ENCODE data around the gene OR2T4. TPM values are rescaled to one million over a fixed set of nuclear protein-coding genes. Genes with fewer than 3 reads are reported as not detected.

OR2T4 gene
- total and polyA plus RNA-seq, 2 experiments from 2014 or later: not detected

DNA sequence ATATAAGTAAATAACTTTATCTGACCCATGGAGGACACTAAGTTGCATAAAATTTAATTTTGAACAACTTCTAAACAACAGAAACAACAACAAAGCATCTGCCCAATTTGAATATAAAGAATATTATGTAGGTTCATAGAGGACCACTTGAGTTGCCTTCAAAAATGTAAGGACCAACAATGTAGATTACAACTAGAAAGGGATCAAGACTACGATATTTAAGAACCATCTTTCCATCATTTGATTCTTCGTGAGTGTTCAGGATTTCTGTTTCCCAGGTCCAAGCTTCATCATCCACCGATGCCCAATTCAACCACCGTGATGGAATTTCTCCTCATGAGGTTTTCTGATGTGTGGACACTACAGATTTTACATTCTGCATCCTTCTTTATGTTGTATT is 13.0 kb upstream of the OR2T4 start, which contains the start of gene OR14C36:
OR14C36 (plus strand) TSS at position 301 of the 400 bp plus-strand sequence; CDS start at position 301, 0 bp downstream.
- H3K9me2 ChIP-seq (ENCODE audit: insufficient read depth): no peaks in the 10 kb centered on the region
- peaks cover 78% of the 10 kb centered on the region for H3K9me3 Mint-ChIP-seq

More for the DNA sequence above, 13.0 kb upstream of the OR2T4 start, which contains the start of gene OR14C36:
- Histone ChIP-seq H3F3A (replicated peaks; ENCODE audit: low read depth) (no peaks in the 10 kb centered on the region), H3K36me3 (ENCODE audit: insufficient read depth) (peaks cover 11% of the 10 kb centered on the region; the same call in 1 of the 2 replicates), H3K27ac (ENCODE audit: low read depth) (no peak within 1 kb of the TSS), H3K79me2 (replicated peaks; ENCODE audit: insufficient read depth) (no peaks in the 10 kb centered on the region), H3K4me2 (no peak within 1 kb of the TSS), H4K20me1 (replicated peaks; ENCODE audit: insufficient read depth) (no peaks in the 10 kb centered on the region), H3K27me3 (ENCODE audit: insufficient read depth) (no peaks in the 10 kb centered on the region), H2AFZ (no peak within 1 kb of the TSS), H3K4me1 (ENCODE audit: insufficient read depth) (no peaks in the 10 kb centered on the region), H3K4me3 (no peak within 1 kb of the TSS; the same call in 1 of the 2 replicates)
- peaks cover 7% of the 10 kb centered on the region; the same call in 1 of the 3 replicates for H3K36me3 Mint-ChIP-seq (ENCODE audit: low read depth)
- H3K27me3 Mint-ChIP-seq (ENCODE audit: insufficient read depth, low read depth, poor library complexity): peaks cover 2% of the 10 kb centered on the region
- ATAC-seq (no peak), DNase-seq (ENCODE audit: low spot score) (no peak)
- H3K27ac Mint-ChIP-seq: no peak within 1 kb of the TSS
- no peak within 1 kb of the TSS for H3K4me3 Mint-ChIP-seq
- H3K4me1 Mint-ChIP-seq: no peaks in the 10 kb centered on the region
- TF ChIP-seq REST (IDR thresholded peaks at IDR 0.05; ENCODE audit: unreplicated experiment) (no peak), NANOG (IDR thresholded peaks at IDR 0.05; ENCODE audit: borderline replicate concordance) (no peak), POLR2AphosphoS5 (IDR thresholded peaks at IDR 0.05; ENCODE audit: low read depth) (no peak), EZH2phosphoT487 (IDR thresholded peaks at IDR 0.05; ENCODE audit: unreplicated experiment) (no peak), CREB1 (CRISPR knock-in tag; IDR thresholded peaks at IDR 0.05; ENCODE audit: low read depth) (no peak), EZH2 (IDR thresholded peaks at IDR 0.05; ENCODE audit: low read depth, unreplicated experiment) (no peak), JUNB (IDR thresholded peaks at IDR 0.05; ENCODE audit: unreplicated experiment) (no peak), STAT1 (IDR thresholded peaks at IDR 0.05; ENCODE audit: unreplicated experiment) (no peak), ZNF114 (CRISPR knock-in tag; IDR thresholded peaks at IDR 0.05) (no peak), ZNF331 (CRISPR knock-in tag; IDR thresholded peaks at IDR 0.05; ENCODE audit: low read depth) (no peak)
- TF ChIP-seq, protein P1, sequence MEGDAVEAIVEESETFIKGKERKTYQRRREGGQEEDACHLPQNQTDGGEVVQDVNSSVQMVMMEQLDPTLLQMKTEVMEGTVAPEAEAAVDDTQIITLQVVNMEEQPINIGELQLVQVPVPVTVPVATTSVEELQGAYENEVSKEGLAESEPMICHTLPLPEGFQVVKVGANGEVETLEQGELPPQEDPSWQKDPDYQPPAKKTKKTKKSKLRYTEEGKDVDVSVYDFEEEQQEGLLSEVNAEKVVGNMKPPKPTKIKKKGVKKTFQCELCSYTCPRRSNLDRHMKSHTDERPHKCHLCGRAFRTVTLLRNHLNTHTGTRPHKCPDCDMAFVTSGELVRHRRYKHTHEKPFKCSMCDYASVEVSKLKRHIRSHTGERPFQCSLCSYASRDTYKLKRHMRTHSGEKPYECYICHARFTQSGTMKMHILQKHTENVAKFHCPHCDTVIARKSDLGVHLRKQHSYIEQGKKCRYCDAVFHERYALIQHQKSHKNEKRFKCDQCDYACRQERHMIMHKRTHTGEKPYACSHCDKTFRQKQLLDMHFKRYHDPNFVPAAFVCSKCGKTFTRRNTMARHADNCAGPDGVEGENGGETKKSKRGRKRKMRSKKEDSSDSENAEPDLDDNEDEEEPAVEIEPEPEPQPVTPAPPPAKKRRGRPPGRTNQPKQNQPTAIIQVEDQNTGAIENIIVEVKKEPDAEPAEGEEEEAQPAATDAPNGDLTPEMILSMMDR (conservative IDR thresholded peaks at IDR 0.05; ENCODE audit: low read depth in 2 of 2): no peak
- TF ChIP-seq, protein P2, sequence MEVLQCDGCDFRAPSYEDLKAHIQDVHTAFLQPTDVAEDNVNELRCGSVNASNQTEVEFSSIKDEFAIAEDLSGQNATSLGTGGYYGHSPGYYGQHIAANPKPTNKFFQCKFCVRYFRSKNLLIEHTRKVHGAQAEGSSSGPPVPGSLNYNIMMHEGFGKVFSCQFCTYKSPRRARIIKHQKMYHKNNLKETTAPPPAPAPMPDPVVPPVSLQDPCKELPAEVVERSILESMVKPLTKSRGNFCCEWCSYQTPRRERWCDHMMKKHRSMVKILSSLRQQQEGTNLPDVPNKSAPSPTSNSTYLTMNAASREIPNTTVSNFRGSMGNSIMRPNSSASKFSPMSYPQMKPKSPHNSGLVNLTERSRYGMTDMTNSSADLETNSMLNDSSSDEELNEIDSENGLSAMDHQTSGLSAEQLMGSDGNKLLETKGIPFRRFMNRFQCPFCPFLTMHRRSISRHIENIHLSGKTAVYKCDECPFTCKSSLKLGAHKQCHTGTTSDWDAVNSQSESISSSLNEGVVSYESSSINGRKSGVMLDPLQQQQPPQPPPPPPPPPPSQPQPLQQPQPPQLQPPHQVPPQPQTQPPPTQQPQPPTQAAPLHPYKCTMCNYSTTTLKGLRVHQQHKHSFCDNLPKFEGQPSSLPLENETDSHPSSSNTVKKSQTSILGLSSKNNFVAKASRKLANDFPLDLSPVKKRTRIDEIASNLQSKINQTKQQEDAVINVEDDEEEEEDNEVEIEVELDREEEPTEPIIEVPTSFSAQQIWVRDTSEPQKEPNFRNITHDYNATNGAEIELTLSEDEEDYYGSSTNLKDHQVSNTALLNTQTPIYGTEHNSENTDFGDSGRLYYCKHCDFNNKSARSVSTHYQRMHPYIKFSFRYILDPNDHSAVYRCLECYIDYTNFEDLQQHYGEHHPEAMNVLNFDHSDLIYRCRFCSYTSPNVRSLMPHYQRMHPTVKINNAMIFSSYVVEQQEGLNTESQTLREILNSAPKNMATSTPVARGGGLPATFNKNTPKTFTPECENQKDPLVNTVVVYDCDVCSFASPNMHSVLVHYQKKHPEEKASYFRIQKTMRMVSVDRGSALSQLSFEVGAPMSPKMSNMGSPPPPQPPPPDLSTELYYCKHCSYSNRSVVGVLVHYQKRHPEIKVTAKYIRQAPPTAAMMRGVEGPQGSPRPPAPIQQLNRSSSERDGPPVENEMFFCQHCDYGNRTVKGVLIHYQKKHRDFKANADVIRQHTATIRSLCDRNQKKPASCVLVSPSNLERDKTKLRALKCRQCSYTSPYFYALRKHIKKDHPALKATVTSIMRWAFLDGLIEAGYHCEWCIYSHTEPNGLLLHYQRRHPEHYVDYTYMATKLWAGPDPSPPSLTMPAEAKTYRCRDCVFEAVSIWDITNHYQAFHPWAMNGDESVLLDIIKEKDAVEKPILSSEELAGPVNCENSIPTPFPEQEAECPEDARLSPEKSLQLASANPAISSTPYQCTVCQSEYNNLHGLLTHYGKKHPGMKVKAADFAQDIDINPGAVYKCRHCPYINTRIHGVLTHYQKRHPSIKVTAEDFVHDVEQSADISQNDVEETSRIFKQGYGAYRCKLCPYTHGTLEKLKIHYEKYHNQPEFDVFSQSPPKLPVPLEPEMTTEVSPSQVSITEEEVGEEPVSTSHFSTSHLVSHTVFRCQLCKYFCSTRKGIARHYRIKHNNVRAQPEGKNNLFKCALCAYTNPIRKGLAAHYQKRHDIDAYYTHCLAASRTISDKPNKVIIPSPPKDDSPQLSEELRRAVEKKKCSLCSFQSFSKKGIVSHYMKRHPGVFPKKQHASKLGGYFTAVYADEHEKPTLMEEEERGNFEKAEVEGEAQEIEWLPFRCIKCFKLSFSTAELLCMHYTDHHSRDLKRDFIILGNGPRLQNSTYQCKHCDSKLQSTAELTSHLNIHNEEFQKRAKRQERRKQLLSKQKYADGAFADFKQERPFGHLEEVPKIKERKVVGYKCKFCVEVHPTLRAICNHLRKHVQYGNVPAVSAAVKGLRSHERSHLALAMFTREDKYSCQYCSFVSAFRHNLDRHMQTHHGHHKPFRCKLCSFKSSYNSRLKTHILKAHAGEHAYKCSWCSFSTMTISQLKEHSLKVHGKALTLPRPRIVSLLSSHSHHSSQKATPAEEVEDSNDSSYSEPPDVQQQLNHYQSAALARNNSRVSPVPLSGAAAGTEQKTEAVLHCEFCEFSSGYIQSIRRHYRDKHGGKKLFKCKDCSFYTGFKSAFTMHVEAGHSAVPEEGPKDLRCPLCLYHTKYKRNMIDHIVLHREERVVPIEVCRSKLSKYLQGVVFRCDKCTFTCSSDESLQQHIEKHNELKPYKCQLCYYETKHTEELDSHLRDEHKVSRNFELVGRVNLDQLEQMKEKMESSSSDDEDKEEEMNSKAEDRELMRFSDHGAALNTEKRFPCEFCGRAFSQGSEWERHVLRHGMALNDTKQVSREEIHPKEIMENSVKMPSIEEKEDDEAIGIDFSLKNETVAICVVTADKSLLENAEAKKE (CRISPR knock-in tag; IDR thresholded peaks at IDR 0.05): no peak
- TF ChIP-seq, protein P3, sequence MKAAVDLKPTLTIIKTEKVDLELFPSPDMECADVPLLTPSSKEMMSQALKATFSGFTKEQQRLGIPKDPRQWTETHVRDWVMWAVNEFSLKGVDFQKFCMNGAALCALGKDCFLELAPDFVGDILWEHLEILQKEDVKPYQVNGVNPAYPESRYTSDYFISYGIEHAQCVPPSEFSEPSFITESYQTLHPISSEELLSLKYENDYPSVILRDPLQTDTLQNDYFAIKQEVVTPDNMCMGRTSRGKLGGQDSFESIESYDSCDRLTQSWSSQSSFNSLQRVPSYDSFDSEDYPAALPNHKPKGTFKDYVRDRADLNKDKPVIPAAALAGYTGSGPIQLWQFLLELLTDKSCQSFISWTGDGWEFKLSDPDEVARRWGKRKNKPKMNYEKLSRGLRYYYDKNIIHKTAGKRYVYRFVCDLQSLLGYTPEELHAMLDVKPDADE (IDR thresholded peaks at IDR 0.05): no peak

Measured in GM23338 (cell line).